HG03469 (cell line): ENCODE measurements around the gene PMEPA1.

Experiments
- ATAC-seq: cut with Tn5 transposase; IDR thresholded peaks from one replicate; pipeline ENCODE4 v1.9.1; 2021; ENCODE audit warnings: mild to moderate bottlenecking, moderate library complexity, moderate number of reproducible peaks; ENCODE audit not compliant: unreplicated experiment

PMEPA1 gene

DNA sequence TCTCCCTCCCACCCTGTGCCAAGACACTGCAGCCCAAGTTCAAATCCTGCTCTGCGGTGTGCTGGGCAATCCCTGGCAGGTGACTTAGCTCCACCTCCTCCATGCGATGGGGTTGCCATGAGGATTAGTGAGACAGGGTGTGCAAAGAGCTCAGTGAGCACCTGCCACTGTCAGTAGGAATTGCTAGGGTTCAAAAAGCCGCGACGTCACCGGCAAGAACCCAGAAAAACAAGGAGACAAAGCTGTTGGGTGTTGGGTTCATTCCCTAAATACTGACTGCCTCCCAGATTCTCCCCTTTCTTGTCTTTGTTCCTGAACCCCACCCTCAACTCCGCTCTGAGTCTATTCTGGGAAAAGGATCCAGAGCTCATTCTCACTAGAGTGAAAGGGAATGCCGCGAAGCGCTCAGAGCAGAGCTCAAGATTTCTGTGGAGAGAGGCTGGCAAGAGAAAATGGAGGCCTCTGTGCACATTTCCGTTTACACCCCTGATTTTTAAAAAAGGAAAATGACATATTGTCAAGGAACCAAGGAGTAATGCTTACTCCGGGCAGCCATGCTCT is 13.3 kb downstream of the PMEPA1 start:
- no peak for ATAC-seq

DNA sequence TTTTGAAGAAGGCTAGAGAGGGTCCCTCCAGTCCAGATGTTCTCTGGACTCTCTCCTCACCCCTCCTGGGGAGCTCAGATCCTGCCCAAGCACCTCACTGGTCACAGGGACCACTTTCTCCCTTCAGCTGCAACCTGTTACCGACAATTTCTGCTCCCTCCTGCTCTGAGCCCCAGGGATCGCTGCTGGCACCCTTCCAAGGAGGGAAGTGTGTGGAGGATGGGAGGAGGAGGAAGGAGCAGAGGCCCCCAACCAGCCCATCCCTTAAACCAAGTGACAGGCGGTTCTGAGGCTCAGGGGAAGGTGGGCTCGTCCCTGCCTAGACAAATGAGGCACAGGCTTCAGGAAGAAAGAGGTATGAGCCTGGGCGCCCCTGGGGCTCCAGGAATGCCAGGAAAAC is 13.9 kb downstream of the PMEPA1 start:
- no peak for ATAC-seq

GRCh38 chr20:57695012-57695411 is 14.8 kb downstream of the PMEPA1 start:
- ATAC-seq, result no peak

DNA sequence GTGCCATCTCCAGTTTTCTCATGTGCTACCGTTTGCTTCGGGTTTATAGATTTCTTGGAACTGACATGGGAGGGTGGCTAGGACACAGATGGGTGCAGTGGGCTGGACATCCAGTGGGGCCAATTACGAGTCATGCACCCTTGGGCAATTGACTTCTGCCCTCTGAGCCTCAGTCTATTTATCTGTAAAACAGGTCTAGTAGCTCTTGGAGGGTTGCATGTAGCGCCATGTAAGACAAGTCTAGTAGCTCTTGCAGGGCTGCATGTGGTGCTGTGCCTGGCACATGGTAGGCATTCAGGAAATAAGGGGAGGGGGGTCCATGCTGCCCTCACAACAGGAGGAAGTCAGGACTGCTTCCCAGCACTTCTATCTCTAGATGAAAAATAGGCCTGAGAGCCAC is 15.3 kb downstream of the PMEPA1 start:
- ATAC-seq, result no peak

DNA sequence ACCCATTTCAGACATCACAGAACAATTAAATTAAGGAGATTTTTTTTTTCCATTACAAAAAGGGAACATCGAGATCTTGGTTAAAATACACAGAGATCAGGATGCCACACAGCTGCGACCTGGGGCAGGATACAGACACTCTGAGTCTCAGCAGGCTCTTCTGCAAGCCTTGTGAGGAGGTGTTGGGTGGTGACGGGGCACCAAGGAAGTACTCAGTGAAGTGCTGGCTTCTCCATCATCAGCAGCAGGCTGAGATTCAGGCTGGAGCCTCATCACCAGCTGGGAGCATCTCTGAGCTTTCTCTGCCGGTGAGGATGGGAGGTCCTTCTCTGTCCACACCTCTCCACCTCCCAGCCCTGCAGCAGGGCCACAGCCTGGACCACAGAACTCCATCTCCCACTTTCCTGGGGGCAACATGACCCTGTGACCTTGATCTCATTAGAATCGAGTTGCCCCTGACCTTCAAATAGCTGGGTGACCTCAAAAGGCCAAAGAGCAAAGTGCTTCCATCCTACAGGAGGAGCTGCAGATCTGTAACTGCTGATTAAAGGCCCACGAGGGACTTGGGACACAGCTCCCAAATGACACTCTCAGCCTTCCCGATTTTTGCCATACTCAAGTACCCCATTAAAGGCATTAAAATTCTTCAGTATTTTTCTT is 16.0 kb downstream of the PMEPA1 start:
- no peak for ATAC-seq

- ATAC-seq, result no peak
These were observed 16.7 kb downstream of the PMEPA1 start for GRCh38 chr20:57693002-57693582.

- no peak for ATAC-seq
These were observed 17.4 kb downstream of the PMEPA1 start for GRCh38 chr20:57692393-57692792.

DNA sequence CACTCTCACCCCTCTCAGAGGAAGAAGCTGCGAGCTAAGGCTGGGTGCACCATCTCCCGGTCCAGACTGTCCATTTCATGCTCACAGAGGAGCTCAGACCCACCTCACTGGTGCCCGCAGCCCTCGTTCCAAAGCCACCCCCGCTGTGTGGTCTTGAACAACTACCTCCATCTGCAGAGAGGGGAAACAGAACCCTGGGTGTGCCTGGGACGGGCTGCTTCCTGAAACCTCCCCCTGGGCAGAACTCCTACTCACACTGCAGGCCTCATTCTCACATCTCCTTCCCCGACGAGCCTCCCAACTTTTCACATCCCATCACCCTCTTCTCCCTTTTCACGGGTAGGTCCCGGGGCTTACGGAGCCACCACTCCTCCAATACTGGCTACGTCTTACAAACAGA is 18.1 kb downstream of the PMEPA1 start:
- ATAC-seq, result no peak

- ATAC-seq, result no peak
These were observed 19.3 kb downstream of the PMEPA1 start for GRCh38 chr20:57690525-57690924.

GRCh38 chr20:57689745-57690481 is 19.9 kb downstream of the PMEPA1 start:
- ATAC-seq, result no peak

DNA sequence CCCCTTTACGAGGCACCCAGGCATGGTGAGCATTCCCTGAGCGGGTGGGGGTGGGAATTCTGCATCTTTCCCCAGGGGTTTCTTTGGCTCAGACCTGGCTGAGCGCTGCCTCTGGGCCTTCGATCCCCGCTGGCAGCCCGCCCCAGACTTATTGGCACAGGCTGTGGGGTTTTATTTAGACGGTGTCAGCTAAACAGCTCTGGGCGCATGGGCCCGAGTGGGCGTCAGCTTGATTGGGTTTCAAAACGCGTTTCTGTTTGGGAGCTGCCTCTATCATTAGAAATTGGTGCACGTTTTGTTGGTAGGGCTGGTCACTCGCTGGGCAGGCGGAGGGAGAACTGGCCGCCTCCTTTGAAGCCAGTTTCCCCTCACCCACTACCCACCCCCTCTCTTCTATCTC is 21.0 kb downstream of the PMEPA1 start:
- ATAC-seq, result no peak

GRCh38 chr20:57688295-57688694 is 21.5 kb downstream of the PMEPA1 start:
- no peak for ATAC-seq

DNA sequence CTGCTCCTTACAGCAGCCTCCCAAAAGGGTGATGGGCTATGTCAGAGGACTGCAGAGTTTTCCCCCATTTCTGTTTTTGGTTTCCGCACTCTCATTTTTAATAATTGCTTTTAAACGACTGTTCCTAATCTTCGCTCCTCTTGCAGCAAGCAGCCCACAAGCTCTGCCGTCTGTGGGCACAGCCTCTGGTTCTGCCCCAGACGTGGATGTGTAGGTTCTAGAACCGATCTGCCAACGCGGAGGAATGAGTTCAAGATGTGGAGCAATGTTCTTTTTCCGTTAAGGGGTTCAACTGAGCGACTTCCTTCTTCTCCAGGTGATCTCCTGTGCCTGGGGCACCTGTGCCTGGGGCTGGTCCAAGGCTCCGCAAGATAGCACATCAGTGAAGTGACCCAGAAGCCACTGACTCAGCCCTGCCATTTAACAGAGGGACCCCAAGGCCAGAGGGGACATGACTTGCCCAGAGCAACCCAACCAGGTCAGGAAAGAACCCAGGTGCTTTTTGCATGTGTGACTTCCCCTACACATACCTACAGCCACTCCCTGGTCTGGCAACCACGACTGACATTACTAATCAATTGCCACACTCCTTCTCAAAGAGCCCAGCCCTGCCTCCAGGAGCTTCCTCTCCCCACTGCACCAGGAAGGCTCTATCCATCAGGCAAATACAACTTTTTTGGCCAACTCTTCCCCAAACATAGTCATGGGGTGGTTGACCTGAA is 22.7 kb downstream of the PMEPA1 start:
- ATAC-seq, result no peak

DNA sequence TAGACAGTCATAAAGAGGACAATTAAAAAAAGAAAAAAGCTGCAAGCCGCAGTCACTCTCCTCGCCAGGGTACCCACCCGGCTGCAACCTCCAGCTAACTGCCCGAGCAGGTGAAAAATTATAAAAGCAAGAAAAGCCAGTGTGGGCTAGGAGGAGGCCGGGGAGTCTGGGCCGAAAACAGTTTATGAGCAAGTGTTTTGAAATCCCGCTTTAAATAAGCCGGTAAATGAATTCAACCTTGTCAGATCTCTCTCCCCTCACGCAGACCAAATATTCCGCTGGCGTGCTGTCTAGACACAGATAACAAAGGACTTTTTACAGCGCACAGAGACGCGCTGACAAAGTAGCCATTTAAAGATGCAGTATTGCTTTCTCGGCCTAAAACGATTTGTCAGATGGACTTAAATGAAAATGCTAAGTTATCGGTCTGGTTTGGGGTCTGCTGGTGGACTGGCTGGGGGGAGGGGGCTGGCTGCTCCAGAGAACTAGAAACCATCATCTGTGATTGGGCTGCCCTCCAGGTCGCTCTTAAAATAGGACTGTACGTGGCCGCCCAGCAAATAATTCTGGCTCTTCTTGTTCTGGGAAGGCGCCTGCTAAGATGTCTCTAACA is 24.6 kb downstream of the PMEPA1 start:
- ATAC-seq, result no peak

DNA sequence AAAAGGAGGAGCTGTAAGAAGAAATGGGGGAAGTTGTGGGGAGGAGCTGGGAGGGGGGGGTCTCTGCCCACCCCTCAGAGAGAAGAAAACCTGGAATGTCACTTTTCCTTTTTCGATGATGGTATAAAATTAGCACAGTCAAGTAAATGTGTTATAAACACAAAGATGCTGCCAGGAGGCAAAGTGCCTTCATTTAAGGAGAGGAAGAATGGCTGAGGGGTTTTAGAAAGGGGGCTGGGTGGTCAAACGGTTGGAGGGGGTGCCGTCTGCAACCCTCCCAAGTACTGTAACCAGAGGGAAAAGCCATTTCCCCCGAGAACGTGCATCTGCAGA is 25.0 kb downstream of the PMEPA1 start:
- no peak for ATAC-seq

GRCh38 chr20:57683881-57684807 is 25.7 kb downstream of the PMEPA1 start:
- no peak for ATAC-seq

- no peak for ATAC-seq
These were observed 26.5 kb downstream of the PMEPA1 start for GRCh38 chr20:57683287-57683686.

- no peak for ATAC-seq
These were observed 27.4 kb downstream of the PMEPA1 start for GRCh38 chr20:57682184-57683101.
